Measurements from ENCODE around the gene GSTM5.
"Not testable (repeated sequence)": the region's sequence is repeated elsewhere in the genome, so short reads cannot be mapped to it uniquely, and the experiment has no call there.

GSTM5 gene

DNA sequence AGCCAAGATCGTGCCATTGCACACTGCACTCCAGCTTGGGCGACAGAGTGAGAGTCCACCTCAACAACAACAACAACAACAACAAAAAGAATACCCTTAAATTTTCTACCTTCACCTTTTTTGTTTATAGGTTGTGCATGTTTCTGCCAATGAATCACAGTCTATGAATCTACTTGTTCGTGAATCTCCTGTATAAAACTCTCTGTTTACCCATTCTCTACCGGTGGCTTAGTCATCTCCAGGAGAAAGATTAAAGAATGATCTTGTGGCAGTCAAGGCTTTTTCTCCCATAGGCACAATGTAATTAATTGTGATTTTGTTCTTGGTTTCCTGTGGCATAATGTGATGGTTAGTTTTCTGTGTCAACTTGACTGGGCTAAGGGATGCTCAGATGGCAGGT is 14.2 kb upstream of the GSTM5 start:
- not testable (repeated sequence) for DNase-seq

DNA sequence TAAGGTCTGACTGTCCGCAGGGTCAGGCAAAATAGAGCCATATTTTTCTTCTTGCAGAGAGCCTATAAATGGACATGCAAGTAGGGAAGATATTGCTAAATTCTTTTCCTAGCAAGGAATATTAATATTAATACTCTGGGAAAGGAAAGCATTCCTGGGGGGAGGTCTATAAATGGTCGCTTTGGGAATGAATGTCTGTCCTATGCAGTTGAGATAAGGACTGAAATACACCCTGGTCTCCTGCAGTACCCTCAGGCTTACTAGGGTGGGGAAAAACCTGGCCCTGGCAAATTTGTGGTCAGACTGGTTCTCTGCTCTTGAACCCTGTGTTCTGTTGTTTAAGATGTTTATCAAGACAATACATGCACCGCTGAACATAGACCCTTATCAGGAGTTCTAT is 9.1 kb upstream of the GSTM5 start:
- DNase-seq: not testable (repeated sequence)

DNA sequence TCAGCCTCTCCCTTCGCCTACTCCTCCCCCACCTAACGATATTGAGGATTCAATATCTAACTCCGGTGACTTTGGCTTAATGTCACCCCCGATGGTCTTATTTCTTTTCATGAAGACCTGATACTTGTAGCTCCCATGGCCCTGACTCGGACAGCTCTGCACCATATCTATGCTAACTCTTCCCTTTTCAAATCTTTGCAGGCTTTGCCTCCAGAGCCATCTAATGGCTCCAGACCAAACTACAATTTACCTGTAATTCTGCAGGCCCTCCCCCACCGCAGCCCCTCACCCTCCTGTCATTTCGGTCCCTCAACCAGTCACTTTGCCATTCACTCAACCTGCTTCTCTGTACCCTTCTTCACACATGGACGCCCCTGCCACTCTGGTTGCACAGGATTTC is 7.9 kb upstream of the GSTM5 start:
- DNase-seq: no peak

DNA sequence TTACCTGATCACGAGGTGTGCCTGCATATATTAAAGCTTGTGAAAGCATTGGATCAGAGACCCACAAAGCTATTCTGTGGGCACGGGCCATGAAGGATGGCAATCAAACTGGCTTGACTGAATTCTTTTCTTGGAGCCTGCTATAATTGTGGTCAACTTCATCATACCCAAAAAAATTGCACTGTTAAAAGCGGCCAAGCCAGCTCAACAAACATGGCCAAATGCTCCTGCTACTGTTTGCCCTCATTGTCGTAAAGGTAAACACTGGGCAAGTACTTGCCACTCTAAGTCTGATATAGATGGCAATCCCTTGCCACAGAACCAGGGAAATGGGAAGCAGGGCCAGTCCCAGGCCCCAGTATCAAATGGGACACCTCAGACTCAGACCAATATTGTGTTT is 6.6 kb upstream of the GSTM5 start:
- DNase-seq: no peak

DNA sequence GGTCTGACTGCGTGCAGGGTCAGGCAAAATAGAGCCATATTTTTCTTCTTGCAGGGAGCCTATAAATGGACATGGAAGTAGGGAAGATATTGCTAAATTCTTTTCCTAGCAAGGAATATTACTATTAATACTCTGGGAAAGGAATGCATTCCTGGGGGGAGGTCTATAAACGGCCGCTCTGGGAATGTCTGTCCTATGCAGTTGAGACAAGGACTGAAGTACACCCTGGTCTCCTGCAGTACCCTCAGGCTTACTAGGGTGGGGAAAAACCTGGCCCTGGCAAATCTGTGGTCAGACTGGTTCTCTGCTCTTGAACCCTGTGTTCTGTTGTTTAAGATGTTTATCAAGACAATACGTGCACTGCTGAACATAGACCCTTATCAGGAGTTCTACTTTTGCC is 3.1 kb upstream of the GSTM5 start:
- not testable (repeated sequence) for DNase-seq

DNA sequence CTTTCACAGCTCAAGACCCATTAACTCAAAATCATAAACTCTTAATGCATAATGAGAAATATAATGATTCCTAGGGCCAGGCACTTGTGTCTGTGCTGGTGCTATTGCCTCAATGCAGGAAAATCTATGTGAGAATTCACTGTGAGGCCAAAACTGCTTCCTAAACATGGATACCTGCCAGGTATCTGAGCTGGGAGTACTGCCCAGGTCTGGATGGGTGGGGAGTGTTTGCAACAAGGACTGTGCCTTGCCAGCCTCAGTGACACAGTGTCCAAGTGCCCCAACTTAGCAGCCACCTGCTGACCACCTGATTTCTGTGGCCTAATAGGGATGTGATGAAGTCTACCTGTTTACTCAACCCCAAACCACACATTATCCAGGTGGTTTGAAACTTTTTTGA is 2.2 kb upstream of the GSTM5 start:
- DNase-seq: not testable (repeated sequence)

DNA sequence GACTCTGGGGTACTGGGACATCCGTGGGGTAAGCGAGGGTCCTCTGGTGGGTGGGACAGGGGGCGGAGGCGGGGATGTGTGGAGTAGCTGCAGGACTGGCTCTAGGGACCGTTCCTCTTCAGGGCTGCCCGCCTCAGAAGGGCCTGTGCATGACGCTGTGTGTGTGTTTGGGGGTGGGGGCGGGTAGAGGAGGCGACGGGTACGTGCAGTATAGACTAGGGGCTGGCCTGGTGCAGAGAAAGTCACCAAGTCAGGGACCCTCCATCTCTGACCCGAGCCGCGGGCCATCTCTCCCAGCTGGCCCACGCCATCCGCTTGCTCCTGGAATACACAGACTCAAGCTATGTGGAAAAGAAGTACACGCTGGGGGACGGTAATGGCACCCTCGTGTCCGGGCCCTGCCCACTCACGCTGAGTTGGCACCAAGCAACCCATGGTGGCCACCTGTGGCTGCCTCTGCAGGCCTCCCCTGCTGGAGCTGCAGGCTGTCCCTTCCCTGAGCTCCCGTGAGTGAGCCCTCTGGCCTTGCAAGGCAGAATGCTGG is 342 bp downstream of the GSTM5 start:
- no peak for DNase-seq

DNA sequence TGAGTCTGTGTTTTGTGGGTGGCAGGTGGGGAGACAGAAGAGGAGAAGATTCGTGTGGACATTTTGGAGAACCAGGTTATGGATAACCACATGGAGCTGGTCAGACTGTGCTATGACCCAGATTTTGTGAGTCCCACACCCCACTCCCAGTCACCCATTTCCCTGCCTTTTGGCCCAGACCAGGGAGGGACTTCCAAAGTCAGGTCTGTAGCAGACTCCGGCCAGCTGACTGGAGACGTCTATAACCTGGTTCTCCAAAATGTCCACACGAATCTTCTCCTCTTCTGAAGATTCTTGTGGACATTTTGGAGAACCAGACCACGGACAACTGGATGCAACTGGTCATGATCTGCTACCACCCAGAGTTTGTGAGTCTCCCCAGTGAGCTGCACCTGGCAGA is 1.6 kb downstream of the GSTM5 start:
- DNase-seq: no peak

DNA sequence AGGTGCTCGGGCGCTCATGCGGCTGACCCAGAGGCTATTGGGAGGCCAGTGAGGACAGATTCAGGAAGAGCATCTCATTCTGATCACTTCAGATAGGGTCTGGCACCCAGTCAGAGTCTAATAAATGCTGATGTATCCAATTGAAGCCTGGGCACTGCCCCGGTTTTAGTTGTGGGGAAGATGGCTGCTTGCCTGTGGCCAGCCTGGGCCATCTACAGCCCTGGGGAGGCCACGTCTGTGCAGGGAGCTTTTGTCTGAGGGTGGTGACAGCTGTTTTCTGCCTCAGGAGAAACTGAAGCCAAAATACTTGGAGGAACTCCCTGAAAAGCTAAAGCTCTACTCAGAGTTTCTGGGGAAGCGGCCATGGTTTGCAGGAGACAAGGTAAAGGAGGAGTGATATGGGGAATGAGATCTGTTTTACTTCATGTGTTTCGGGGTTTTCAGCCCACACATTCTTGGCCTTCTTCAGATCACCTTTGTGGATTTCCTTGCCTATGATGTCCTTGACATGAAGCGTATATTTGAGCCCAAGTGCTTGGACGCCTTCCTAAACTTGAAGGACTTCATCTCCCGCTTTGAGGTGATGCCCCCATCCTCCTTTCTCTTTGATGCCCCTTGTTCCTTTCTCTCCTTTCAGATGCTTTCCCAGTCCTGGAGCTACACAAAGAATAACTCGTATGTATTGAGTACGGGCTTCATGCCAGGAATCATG is 2.8 kb downstream of the GSTM5 start:
- DNase-seq: no peak

DNA sequence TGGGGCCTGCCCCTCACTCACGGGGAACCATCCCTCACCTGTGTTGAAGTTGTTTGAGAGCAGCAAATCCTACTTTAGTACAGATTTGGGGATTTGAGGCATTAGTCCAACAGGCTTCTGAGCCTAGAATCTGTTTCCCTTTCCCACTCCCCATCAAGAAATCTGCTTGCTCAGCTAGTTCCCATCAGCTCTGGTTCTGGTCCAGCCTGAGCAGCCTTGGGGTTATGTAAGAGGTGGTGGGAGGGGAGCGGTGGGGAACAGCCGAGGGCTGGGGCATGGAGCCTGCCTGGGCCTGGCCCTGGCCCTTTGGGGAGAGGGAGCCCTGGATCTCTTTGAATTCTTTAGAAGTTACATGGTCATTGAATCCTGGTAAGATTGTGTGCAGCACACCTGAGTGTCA is 4.1 kb downstream of the GSTM5 start:
- no peak for DNase-seq

DNA sequence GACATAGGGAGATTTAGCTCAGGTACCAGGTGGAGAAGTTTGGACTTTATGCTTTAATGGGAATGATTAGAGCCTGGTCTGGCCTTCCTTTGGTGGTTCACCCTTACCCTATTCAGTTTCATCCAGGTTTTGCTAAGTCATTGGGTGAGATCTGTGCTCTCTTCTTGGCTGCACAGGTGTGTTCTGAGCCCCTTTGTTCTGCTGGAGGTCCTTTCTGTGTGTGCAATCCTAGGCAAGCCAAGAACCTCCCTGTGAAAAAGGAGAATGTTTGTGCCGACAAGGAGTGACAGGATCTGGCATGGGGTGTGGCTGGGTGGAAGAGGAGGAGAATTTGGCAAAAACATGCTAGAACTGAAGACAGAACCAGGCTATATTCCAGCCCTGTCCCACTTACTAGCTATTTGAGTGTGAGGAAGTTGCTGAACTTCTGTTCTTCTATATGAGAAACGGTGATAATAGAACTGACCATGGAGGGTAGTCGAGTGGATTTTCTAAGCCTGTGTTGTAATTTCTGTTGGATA is 4.6 kb downstream of the GSTM5 start:
- DNase-seq: no peak

DNA sequence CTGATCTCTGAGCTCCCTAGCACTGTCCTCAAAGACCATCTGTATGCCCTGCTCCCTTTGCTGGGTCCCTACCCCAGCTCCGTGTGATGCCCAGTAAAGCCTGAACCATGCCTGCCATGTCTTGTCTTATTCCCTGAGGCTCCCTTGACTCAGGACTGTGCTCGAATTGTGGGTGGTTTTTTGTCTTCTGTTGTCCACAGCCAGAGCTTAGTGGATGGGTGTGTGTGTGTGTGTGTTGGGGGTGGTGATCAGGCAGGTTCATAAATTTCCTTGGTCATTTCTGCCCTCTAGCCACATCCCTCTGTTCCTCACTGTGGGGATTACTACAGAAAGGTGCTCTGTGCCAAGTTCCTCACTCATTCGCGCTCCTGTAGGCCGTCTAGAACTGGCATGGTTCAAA is 5.7 kb downstream of the GSTM5 start:
- DNase-seq: no peak

DNA sequence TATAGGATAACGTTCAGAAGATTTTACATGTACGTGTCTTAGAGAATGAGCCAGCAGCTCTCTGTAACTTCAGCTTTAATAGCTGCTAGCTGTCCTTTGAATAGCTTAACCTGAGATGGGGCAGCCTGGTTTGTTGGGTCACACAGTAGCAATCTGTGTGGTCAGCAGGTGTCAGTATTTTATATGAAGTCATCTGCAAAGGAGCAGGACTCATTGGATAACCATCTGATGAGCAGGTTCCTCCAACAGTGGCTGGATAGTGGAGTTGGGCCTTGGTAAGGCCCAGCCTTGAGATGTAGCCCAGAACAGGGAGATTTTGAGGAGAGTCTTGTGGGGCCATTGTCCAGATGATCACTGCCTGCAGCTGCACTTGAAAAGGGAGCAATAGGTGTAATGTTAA is 6.4 kb downstream of the GSTM5 start:
- DNase-seq: no peak

DNA sequence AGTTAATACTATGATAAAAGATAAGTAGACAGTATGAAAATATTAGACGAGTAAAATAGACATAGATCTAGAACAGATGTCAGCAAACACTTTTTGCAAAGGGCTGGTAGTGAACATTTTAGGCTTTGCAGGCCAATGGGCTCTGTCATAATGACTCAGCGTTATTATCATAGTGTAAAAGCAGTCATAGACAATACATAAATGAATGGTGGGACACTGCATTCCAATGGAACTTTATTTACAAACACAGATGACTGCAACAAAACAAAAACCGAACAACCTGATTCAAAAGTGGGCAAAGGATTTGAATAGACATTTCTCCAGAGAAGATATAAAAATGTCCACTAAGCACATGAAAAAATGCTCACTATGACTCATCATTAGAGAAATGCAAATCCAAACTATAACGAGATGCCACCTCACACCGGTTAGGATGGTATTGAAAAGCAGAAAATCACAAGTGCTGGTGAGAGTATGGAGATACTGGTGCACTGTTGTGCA is 7.3 kb downstream of the GSTM5 start:
- no peak for DNase-seq

DNA sequence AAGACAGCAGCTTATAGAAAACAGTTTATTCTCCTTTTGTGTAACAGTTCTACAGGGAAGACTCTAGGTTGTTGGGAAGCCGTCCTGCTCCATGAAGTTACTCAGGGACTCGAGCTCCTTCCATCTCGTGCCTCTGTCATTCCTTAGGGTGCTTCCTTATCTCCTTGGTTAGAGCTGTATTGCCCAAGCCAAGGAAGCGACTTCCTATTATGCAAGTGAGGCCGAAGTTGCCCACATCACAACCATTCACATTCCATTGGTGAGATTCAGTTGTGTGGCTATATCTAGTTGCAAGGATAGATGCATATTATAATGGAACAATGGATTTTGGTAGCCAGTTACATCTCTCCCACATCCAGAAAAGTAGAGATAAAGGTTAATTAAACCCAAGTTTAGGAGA is 9.0 kb downstream of the GSTM5 start:
- DNase-seq: no peak

DNA sequence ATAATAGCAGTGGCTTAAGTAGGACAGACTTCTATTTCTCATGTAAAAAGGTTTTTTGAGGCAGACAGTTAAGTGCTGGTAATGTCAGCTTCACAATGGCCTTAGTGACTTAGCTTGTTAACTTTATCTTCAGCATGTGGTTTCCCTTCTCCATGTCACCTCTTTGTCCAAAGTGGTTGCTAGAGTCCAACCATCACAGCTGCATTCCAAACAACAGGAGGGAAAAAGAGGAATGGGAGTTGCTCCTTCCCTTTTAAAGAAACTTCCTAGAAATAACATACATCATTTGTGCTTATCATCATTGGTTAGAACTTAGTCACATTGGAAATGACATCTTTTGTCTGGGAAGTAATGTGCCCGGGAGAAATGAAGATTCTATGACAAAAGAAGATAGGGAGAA is 9.9 kb downstream of the GSTM5 start:
- no peak for DNase-seq

DNA sequence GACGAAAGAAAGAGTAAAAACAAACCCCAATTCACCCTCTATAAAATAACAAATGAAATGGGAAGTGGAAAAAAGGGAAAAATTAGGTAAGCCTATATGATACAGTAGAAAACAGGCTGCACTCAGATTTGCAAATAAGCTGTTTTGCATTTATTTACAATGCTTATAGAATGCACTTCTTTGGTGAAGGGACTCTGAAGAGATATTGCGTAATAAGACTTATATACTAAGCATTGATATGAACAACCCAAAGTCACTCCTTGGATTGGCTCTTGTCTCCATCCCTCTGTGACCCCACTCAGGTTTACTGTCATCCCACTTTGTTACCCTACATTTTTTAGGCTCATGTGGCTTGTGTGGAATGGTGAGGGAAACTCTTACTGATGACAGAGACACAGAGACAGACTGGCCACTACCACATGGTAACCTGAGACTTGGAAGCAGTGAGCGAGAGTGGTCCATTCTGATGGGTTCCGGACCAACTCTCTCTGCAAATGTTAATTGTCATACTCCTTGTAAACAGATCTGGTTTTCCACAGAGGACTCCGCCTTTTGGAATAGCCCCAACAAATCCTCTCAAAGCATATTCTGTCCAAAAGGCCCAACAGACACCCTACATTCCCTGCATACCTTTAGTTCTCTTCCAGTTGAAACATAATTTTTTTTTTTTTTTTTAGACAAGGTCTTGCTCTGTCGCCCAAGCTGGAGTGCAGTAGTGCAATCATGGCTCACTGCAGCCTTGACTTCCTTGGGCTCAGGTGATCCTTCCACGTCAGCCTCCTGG is 11.0 kb downstream of the GSTM5 start:
- no peak for DNase-seq

DNA sequence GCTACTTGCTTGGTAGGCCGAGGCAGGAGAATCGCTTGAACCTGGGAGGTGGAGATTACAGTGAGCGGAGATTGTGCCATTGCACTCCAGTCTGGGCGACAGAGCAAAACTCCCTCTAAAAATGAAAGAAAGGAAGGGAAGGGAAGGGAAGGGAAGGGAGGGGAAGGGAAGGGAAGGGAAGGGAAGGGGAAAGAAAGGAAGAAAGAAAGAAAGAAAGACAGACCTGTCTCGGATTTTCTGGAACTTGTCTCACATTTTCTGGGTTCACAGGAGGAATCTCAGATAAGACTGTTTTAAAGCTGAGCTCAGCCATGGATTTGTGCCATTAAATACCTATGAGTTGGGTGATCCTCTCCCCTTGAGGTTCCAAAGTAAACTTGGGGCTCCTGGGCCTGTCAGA is 12.9 kb downstream of the GSTM5 start:
- DNase-seq: no peak

DNA sequence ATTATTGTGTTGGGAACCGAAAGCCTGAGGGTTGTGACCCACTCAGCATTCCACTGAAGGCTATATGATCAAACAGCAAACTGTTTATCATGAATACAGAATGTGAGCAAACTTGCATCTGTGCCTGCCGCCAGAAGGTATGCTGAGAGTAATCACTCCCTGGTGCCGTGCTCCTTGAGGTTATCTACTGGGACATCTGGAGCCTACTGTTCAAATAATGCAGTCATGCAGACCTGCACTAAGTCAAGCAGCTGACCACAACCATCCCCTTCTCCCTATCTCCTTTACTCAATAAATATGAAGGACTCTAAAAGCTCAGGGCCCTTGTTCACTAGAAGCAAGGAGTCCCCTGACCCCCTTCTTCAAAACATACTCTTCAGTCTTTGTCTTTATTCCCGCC is 13.5 kb downstream of the GSTM5 start:
- DNase-seq: no peak

DNA sequence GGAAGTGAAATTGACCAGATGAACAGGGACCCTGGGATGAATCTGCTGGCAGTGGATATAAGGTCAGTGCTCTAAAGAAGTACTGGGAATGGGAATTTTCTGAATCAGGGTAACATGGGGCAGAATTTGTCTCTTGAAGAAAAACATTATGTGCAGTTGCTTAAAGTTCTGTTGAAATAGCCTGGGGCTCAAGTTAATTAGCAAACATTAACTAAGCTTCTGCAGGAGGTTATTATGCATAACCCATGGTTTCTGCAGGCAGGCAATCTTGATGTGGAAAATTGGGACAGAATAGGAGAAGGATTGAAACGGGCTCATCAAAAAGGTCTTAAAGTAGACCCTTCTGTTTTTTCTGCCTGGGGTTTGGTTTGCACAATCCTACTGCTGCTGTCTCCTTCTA is 14.0 kb downstream of the GSTM5 start:
- DNase-seq: no peak

DNA sequence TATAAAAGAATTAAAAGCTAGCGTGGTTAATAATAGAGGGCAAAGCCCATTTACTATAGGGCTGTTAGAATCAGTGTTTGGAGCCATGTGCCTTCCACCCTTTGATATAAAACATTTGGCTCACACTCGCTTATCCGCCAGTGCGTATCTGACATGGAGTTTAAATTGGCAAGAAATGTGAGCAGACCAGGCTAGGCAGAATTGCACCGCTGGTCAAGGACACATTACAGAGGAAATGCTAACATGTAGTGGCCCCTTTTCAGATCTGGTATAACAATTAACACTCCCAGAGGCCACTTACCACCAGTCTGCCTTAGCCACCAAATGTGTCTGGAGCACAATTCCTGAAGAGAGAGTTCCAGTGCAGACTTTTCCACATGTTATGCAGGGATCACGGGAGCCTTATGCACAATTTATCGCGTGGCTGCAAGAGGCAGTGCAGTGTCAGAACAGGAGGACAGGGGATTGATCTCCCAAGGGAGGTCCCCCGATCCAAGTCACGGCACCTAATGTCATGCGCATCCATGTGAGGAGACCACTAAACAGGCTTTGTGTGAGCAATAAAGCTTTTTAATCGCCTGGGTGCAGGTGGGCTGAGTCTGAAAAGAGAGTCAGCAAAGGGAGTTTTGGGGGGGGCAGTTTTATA is 14.8 kb downstream of the GSTM5 start:
- no peak for DNase-seq

DNA sequence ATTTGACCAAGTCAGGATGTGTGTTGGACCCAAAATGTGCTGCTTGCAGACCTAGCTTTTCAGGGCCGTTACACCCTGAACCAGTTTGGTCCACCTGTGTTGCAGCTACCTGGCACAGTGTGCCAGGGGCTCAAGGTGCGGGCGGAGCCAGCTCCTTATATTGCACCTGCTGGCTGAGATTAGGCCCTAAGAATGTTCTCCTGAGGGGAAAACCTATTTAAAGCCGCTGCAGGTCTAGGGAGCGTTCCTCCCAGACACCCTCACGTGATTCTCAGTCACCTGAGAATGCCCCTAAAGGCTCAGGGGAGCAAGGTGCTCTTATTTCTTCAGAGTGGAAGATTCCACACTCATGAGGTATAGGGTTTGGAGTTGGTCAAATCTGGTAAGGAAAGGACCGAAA is 16.8 kb downstream of the GSTM5 start:
- no peak for DNase-seq

DNA sequence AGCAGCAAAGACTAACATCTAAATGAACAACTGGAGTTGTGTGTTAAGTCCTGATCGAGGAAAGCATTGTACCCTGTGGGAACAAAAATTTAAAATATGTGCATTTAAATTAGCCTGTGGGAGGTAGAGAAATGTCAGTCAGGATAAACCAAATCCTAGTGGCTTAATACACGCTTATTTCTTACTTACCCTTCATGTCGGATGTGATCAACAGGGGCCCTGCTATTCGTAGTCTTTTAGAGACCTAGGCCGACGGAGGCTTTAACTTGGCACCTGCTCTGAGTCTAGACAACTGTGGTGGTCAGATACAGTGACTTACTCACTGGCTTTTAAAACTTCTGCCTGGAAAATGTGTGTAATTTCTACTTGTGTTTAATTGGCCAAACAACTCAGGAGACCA is 18.6 kb downstream of the GSTM5 start:
- DNase-seq: no peak
